GM18499 (cell line): Measurements from ENCODE around the gene EHD4.

Experiments
- ATAC-seq: cut with Tn5 transposase; IDR thresholded peaks from one replicate; pipeline ENCODE4 v1.9.1; 2021; ENCODE audit warnings: moderate number of reproducible peaks; ENCODE audit not compliant: insufficient read depth, unreplicated experiment

EHD4 gene

GRCh38 chr15:41996376-41996775, 24.0 kb upstream of the EHD4 start:
- ATAC-seq: no peak

- ATAC-seq: no peak
These were observed 23.1 kb upstream of the EHD4 start for GRCh38 chr15:41995476-41995855.

- no peak for ATAC-seq
These were observed 22.6 kb upstream of the EHD4 start for GRCh38 chr15:41994772-41995475.

GRCh38 chr15:41994171-41994650, 21.9 kb upstream of the EHD4 start:
- no peak for ATAC-seq

- ATAC-seq: no peak
These were observed 21.3 kb upstream of the EHD4 start for GRCh38 chr15:41993472-41994170.

- no peak for ATAC-seq
These were observed 20.4 kb upstream of the EHD4 start for GRCh38 chr15:41992803-41993190.

- no peak for ATAC-seq
These were observed 19.9 kb upstream of the EHD4 start for GRCh38 chr15:41992151-41992802.

- ATAC-seq: no peak
These were observed 18.3 kb upstream of the EHD4 start for GRCh38 chr15:41990691-41991090.

- no peak for ATAC-seq
These were observed 17.9 kb upstream of the EHD4 start for GRCh38 chr15:41990243-41990605.

- ATAC-seq: no peak
These were observed 17.4 kb upstream of the EHD4 start for GRCh38 chr15:41989573-41990242.

GRCh38 chr15:41988896-41989572, 16.7 kb upstream of the EHD4 start:
- ATAC-seq: no peak

GRCh38 chr15:41987925-41988275, 15.5 kb upstream of the EHD4 start:
- no peak for ATAC-seq

- no peak for ATAC-seq
These were observed 15.0 kb upstream of the EHD4 start for GRCh38 chr15:41987246-41987924.

- no peak for ATAC-seq
These were observed 13.1 kb upstream of the EHD4 start for GRCh38 chr15:41985236-41986160.

GRCh38 chr15:41984622-41985021, 12.3 kb upstream of the EHD4 start:
- ATAC-seq: no peak

- no peak for ATAC-seq
These were observed 11.5 kb upstream of the EHD4 start for GRCh38 chr15:41983621-41984571.

GRCh38 chr15:41983221-41983620, 10.9 kb upstream of the EHD4 start:
- ATAC-seq: no peak
